HCT116 (cell line): ENCODE results near the gene RHEX. TPM values are rescaled to one million over a fixed set of nuclear protein-coding genes. Genes with fewer than 3 reads are reported as not detected.

Experiments used
- ATAC-seq: fragments of 200-7000 bp; cut with Tn5 transposase; 2 replicates; pipeline ENCODE4 v1.9.1; 2020; ENCODE audit warnings: mild to moderate bottlenecking, moderate library complexity
- BruUV-seq: library from RNA; stranded (reverse); fragments of 400-500 nt; replicated peaks from 2 replicates; lab custom pipeline; 2021; lab: Mats Ljungman, UMichigan
- CTCF ChIA-PET: fragments of 300-600 bp; sonication (Branson Sonifier 250); formaldehyde crosslinking; loops from one replicate; lab custom pipeline; 2021; ENCODE audit warnings: antibody characterized with exemption; lab: Charles Lee
- POLR2A ChIA-PET: fragments of 300-600, 350-600 bp; sonication (Branson Sonifier 250); formaldehyde crosslinking; loops from one replicate; lab custom pipeline; 2021; ENCODE audit warnings: antibody characterized with exemption; lab: Charles Lee
- RAD21 ChIA-PET, 2 experiments: fragments of 300-600 bp; sonication (Branson Sonifier 250); formaldehyde crosslinking; loops; one replicate each; lab custom pipeline; 2023; ENCODE audit warnings: low total read pairs in 2 of 2; ENCODE audit not compliant: uncharacterized antibody in 2 of 2, unreplicated experiment in 2 of 2, low non-redundant PET in 1 of 2; lab: Charles Lee
- DNase-seq: peaks from one replicate; pipeline ENCODE4 v3.0.0-alpha.2; 2010; ENCODE audit warnings: low read depth, low spot score
- H2AFZ ChIP-seq: fragments of 200-600 bp; shearing (Covaris generic), sonication (generic); 2 replicates; pipeline ENCODE4 v1.6.1; 2017; ENCODE audit warnings: low read depth, mixed run types, mixed read lengths, antibody characterized with exemption, low read length; ENCODE audit not compliant: poor library complexity, severe bottlenecking
- H3K27ac ChIP-seq: 2 replicates; pipeline ENCODE4 v1.5.1; 2012; ENCODE audit warnings: low read depth, low read length
- H3K27me3 ChIP-seq: fragments of 200-600 bp; sonication (generic); 2 replicates; pipeline ENCODE4 v1.6.1; 2016; ENCODE audit warnings: mixed run types, low read length, mixed read lengths; ENCODE audit not compliant: insufficient read depth
- H3K36me3 ChIP-seq, 2 experiments: fragments of 200-500 bp in 1 of 2; fragments of 200-600 bp in 1 of 2; sonication (Bioruptor generic) in 1 of 2; sonication (generic) in 1 of 2; 2 replicates each; pipeline versions ENCODE4 v1.5.1 to v1.6.1; 2014 to 2016; ENCODE audit warnings: low read length in 2 of 2, inconsistent platforms in 1 of 2, mixed read lengths in 1 of 2, mixed run types in 1 of 2; ENCODE audit not compliant: insufficient read depth in 2 of 2, control insufficient read depth in 1 of 2
- H3K4me1 ChIP-seq, 2 experiments: fragments of 200-600 bp in 1 of 2; sonication (generic) in 1 of 2; 2 replicates each; pipeline versions ENCODE4 v1.5.1 to v1.6.1; 2012 to 2017; ENCODE audit warnings: low read length in 2 of 2, inconsistent platforms in 1 of 2, mild to moderate bottlenecking in 1 of 2, mixed read lengths in 1 of 2, mixed run types in 1 of 2, moderate library complexity in 1 of 2; ENCODE audit not compliant: insufficient read depth in 2 of 2, control insufficient read depth in 1 of 2
- H3K4me2 ChIP-seq: fragments of 200-600 bp; sonication (generic); 2 replicates; pipeline ENCODE4 v1.6.1; 2017; ENCODE audit warnings: mixed run types, low read length, mixed read lengths
- H3K4me3 ChIP-seq, 2 experiments: fragments of 200-600 bp in 1 of 2; sonication (generic) in 1 of 2; replicated peaks in 1 of 2; 2 replicates each; pipeline ENCODE4 v1.5.1; 2011 to 2016; ENCODE audit warnings: low read length in 2 of 2, control low read depth in 1 of 2, low read depth in 1 of 2, mild to moderate bottlenecking in 1 of 2, mixed read lengths in 1 of 2, mixed run types in 1 of 2
- H3K79me2 ChIP-seq: fragments of 200-600 bp; sonication (generic); 2 replicates; pipeline ENCODE4 v1.6.1; 2017; ENCODE audit warnings: mild to moderate bottlenecking, mixed run types, low read length, moderate library complexity, mixed read lengths; ENCODE audit not compliant: insufficient read depth
- H3K9ac ChIP-seq: fragments of 200-600 bp; sonication (generic); 2 replicates; pipeline ENCODE4 v1.6.1; 2016; ENCODE audit warnings: low read length, mixed read lengths
- H3K9me2 ChIP-seq: fragments of 200-600 bp; sonication (generic), shearing (Covaris generic); 2 replicates; pipeline ENCODE4 v1.6.1; 2017; ENCODE audit warnings: mixed run types, mild to moderate bottlenecking, moderate library complexity; ENCODE audit not compliant: insufficient read depth
- H3K9me3 ChIP-seq, 2 experiments: fragments of 200-500 bp in 1 of 2; fragments of 200-600 bp in 1 of 2; sonication (Bioruptor generic) in 1 of 2; sonication (generic) in 1 of 2; 2 replicates each; pipeline ENCODE4 v1.6.1; 2014 to 2017; ENCODE audit warnings: low read length in 2 of 2, mixed read lengths in 2 of 2, inconsistent platforms in 1 of 2, low read depth in 1 of 2, mild to moderate bottlenecking in 1 of 2, mixed run types in 1 of 2, moderate library complexity in 1 of 2; ENCODE audit not compliant: control insufficient read depth in 1 of 2, insufficient read depth in 1 of 2
- H4K20me1 ChIP-seq: fragments of 200-600 bp; sonication (generic), shearing (Covaris generic); 2 replicates; pipeline ENCODE4 v1.6.1; 2017; ENCODE audit warnings: mixed run types, mild to moderate bottlenecking, moderate library complexity; ENCODE audit not compliant: insufficient read depth
- CBX3 ChIP-seq: IDR thresholded peaks from 2 replicates; pipeline ENCODE4 v1.6.1; 2012; ENCODE audit warnings: low read depth
- CEBPB ChIP-seq: IDR thresholded peaks from 2 replicates; pipeline ENCODE4 v1.6.1; 2012; ENCODE audit warnings: low read depth
- EGR1 ChIP-seq: IDR thresholded peaks from 2 replicates; pipeline ENCODE4 v1.6.1; 2012; ENCODE audit warnings: low read depth
- ELF1 ChIP-seq: IDR thresholded peaks from 2 replicates; pipeline ENCODE4 v1.6.1; 2012; ENCODE audit warnings: low read depth, borderline replicate concordance
- FOSL1 ChIP-seq: IDR thresholded peaks from 2 replicates; pipeline ENCODE4 v1.6.1; 2012; ENCODE audit warnings: low read depth
- POLR2AphosphoS5 ChIP-seq: IDR thresholded peaks from 2 replicates; pipeline ENCODE4 v1.6.1; 2011; ENCODE audit warnings: mild to moderate bottlenecking, low read depth, low read length, moderate library complexity
- RAD21 ChIP-seq: IDR thresholded peaks from 2 replicates; pipeline ENCODE4 v1.6.1; 2012; ENCODE audit warnings: low read depth, mild to moderate bottlenecking
- TCF7L2 ChIP-seq: IDR thresholded peaks from 2 replicates; pipeline ENCODE4 v1.7.0; 2011; ENCODE audit warnings: borderline replicate concordance, inconsistent platforms; ENCODE audit not compliant: insufficient read depth, insufficient read length; ENCODE audit errors: extremely low read depth
- ZFX ChIP-seq: fragments of 450-650 bp; IDR thresholded peaks from 2 replicates; pipeline ENCODE4 v1.6.1; 2017
- ZNF274 ChIP-seq: fragments of 200-500 bp; sonication (Bioruptor generic); IDR thresholded peaks from 2 replicates; pipeline ENCODE4 v1.6.1; 2014; ENCODE audit warnings: mild to moderate bottlenecking, low read depth, low read length, inconsistent platforms
- intact Hi-C: fragments of 100-400 bp; cut with micrococcal nuclease; formaldehyde crosslinking; loops from 2 replicates; pipeline ENCODE4 v1.10.0; 2022
- total RNA-seq: library from RNA; stranded (reverse); gene quantifications from one replicate; pipeline ENCODE4 v1.2.1, GENCODE V29; 2021; ENCODE audit not compliant: unreplicated experiment
- TF ChIP-seq, protein P1 (sequence below): IDR thresholded peaks from 2 replicates; pipeline ENCODE4 v1.6.1; 2012; ENCODE audit warnings: low read depth
- TF ChIP-seq, protein P2 (sequence below), 3 experiments: fragments of 200-600 bp in 1 of 3; sonication (generic) in 1 of 3; IDR thresholded peaks in 2 of 3; conservative IDR thresholded peaks in 1 of 3; 2 replicates each; pipeline ENCODE4 v1.5.1; 2012 to 2017; ENCODE audit warnings: low read depth in 2 of 3, low read length in 2 of 3, antibody characterized with exemption in 1 of 3, borderline replicate concordance in 1 of 3, control low read depth in 1 of 3, mild to moderate bottlenecking in 1 of 3, mixed read lengths in 1 of 3, mixed run types in 1 of 3, moderate library complexity in 1 of 3; ENCODE audit not compliant: insufficient read depth in 1 of 3

RHEX gene
- total RNA-seq, 1 experiment from 2014 or later = not detected

DNA sequence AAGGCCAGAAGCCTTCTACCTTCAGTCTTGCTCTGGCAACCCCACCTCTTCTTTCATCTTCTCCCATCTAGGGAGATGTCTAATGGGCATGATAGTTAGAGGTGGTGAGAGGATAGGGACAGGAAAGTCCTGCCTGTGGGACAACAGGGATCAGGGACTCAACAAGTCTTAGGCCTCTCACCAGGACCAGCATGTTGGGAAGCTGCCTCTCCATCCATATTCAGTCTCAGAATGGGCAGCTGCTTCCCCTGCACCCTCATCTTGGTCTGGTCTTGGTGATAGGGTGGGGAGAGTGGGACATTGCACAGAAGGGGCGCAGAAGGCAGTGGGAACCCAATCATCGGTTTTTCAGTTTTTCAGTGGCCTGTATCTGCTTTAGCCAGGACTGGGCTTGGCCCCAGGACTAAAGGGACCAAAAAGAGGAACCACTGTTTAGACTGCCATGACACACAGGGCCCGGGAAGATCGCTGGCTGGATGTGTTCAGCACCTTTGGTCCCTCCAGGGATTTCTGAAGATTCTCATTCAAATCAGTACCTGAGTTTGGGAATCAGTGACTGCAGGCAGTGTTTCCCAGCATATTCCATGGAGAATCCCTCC lies 12.7 kb downstream of the RHEX start (continued):
- TF ChIP-seq, protein P1, sequence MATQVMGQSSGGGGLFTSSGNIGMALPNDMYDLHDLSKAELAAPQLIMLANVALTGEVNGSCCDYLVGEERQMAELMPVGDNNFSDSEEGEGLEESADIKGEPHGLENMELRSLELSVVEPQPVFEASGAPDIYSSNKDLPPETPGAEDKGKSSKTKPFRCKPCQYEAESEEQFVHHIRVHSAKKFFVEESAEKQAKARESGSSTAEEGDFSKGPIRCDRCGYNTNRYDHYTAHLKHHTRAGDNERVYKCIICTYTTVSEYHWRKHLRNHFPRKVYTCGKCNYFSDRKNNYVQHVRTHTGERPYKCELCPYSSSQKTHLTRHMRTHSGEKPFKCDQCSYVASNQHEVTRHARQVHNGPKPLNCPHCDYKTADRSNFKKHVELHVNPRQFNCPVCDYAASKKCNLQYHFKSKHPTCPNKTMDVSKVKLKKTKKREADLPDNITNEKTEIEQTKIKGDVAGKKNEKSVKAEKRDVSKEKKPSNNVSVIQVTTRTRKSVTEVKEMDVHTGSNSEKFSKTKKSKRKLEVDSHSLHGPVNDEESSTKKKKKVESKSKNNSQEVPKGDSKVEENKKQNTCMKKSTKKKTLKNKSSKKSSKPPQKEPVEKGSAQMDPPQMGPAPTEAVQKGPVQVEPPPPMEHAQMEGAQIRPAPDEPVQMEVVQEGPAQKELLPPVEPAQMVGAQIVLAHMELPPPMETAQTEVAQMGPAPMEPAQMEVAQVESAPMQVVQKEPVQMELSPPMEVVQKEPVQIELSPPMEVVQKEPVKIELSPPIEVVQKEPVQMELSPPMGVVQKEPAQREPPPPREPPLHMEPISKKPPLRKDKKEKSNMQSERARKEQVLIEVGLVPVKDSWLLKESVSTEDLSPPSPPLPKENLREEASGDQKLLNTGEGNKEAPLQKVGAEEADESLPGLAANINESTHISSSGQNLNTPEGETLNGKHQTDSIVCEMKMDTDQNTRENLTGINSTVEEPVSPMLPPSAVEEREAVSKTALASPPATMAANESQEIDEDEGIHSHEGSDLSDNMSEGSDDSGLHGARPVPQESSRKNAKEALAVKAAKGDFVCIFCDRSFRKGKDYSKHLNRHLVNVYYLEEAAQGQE = no peak
- TF ChIP-seq ZFX = no peak
- TF ChIP-seq ELF1 = no peak
- TF ChIP-seq ZNF274 = no peak
- no peak for TF ChIP-seq EGR1
- no peak for TF ChIP-seq FOSL1

DNA sequence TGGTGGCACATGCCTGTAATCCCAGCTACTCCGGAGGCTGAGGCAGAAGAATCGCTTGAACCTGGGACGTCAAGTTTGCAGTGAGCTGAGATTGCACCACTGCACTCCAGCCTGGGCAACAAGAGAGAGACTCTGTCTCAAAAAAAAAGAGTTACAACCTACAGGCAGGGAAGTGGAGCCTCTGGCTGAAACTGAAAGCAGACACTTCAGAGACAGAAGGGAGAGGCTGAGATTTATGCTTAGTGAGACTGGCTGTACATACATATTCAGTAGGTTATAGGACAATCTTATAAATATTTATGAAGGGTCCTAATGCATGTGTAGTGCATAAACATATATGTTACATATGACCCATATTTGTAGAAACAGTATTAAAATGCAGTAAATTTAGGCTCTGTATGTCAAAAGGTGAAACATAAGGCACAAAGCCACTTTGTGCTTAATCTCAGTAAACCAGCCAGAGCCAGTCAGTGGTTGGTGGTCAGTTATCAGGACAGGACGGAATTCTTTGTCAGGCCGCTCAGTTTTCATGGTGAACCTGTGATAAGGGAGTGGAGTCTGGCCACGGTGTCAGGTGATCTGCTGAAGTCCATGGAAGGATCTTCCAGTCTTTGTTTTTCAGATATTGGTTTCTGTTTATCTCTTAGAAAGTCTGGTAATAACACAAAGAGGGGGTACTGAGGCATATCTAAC lies 13.7 kb downstream of the RHEX start:
- Histone ChIP-seq H3K36me3 (no peaks in the 10 kb centered on the region), H2AFZ (no peak overlapping the region), H3K4me1 (no peaks in the 10 kb centered on the region), H4K20me1 (no peaks in the 10 kb centered on the region), H3K79me2 (no peaks in the 10 kb centered on the region), H3K4me2 (no peak overlapping the region), H3K9me2 (no peaks in the 10 kb centered on the region), H3K9me3 (no peaks in the 10 kb centered on the region)
- ATAC-seq = no peak
- ChIA-PET CTCF (no interaction called here), RAD21 (no interaction called here)
- DNase-seq = no peak
- BruUV-seq = no TSS peak
- intact Hi-C loops = no loop called here
- TF ChIP-seq CEBPB (no peak), RAD21 (no peak), FOSL1 (no peak), CBX3 (no peak), TCF7L2 (no peak), POLR2AphosphoS5 (no peak)
- TF ChIP-seq, protein P2, sequence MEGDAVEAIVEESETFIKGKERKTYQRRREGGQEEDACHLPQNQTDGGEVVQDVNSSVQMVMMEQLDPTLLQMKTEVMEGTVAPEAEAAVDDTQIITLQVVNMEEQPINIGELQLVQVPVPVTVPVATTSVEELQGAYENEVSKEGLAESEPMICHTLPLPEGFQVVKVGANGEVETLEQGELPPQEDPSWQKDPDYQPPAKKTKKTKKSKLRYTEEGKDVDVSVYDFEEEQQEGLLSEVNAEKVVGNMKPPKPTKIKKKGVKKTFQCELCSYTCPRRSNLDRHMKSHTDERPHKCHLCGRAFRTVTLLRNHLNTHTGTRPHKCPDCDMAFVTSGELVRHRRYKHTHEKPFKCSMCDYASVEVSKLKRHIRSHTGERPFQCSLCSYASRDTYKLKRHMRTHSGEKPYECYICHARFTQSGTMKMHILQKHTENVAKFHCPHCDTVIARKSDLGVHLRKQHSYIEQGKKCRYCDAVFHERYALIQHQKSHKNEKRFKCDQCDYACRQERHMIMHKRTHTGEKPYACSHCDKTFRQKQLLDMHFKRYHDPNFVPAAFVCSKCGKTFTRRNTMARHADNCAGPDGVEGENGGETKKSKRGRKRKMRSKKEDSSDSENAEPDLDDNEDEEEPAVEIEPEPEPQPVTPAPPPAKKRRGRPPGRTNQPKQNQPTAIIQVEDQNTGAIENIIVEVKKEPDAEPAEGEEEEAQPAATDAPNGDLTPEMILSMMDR (IDR thresholded peaks at IDR 0.05 in 2 of 3, conservative IDR thresholded peaks at IDR 0.05 in 1 of 3; ENCODE audit: borderline replicate concordance in 1 of 3, insufficient read depth in 1 of 3, low read depth in 2 of 3, low read length in 2 of 3) = no peak
- TF ChIP-seq, all 23 proteins: peak for 0
- Histone ChIP-seq H3K27ac (no peak overlapping the region), H3K4me3 (no peak overlapping the region), H3K27me3 (no peaks in the 10 kb centered on the region), H3K9ac (no peak overlapping the region)
- POLR2A ChIA-PET = no interaction called here
